Immature natural killer cell (primary cell): ENCODE results near the gene FMO1. TPM values are rescaled to one million over a fixed set of nuclear protein-coding genes. Genes with fewer than 3 reads are reported as not detected.
A peak's percentile ranks its signal among the peaks of the same experiment; 100 is the strongest.
"Not testable (repeated sequence)": the region's sequence is repeated elsewhere in the genome, so short reads cannot be mapped to it uniquely, and the experiment has no call there.

ENCODE experiments used
- DNase-seq, 3 donors: peaks; one replicate each; pipeline ENCODE4 v3.0.0; 2022; ENCODE audit warnings: mixed read lengths in 1 of 3
- H3K27ac Mint-ChIP-seq, 6 donors: one replicate each; pipeline ENCODE4 v1.8.0; 2020; ENCODE audit warnings: mixed read lengths in 6 of 6, mild to moderate bottlenecking in 5 of 6, inconsistent platforms in 4 of 6, moderate library complexity in 3 of 6
- H3K27me3 Mint-ChIP-seq, 3 donors: one replicate each; pipeline ENCODE4 v1.8.0; 2020 to 2021; ENCODE audit warnings: low read depth in 3 of 3, mild to moderate bottlenecking in 3 of 3, mixed read lengths in 3 of 3, moderate library complexity in 3 of 3, inconsistent platforms in 1 of 3
- H3K36me3 Mint-ChIP-seq, 3 donors: one replicate each; pipeline ENCODE4 v1.8.0; 2020; ENCODE audit warnings: mixed read lengths in 3 of 3, inconsistent platforms in 2 of 3, mild to moderate bottlenecking in 2 of 3
- H3K4me1 Mint-ChIP-seq, 2 donors: one replicate each; pipeline ENCODE4 v1.8.0; 2020; ENCODE audit warnings: inconsistent platforms in 2 of 2, mild to moderate bottlenecking in 2 of 2, mixed read lengths in 2 of 2, moderate library complexity in 1 of 2
- H3K4me3 Mint-ChIP-seq, 5 donors: one replicate each; pipeline ENCODE4 v1.8.0; 2020; ENCODE audit warnings: mild to moderate bottlenecking in 5 of 5, mixed read lengths in 5 of 5, inconsistent platforms in 3 of 5, moderate library complexity in 3 of 5
- H3K9me3 Mint-ChIP-seq, 6 donors: one replicate each; pipeline ENCODE4 v1.8.0; 2020; ENCODE audit warnings: mild to moderate bottlenecking in 6 of 6, mixed read lengths in 6 of 6, inconsistent platforms in 4 of 6, moderate library complexity in 3 of 6
- polyA plus RNA-seq, 3 donors: library from polyadenylated mRNA; unstranded; fragments of 300-500 nt; fragmentation: Illumina TruSeq; gene quantifications; one replicate each; pipeline ENCODE4 v1.2.3, GENCODE V29; 2021

Gene FMO1
- polyA plus RNA-seq, 3 donors from 2014 or later = not detected

DNA sequence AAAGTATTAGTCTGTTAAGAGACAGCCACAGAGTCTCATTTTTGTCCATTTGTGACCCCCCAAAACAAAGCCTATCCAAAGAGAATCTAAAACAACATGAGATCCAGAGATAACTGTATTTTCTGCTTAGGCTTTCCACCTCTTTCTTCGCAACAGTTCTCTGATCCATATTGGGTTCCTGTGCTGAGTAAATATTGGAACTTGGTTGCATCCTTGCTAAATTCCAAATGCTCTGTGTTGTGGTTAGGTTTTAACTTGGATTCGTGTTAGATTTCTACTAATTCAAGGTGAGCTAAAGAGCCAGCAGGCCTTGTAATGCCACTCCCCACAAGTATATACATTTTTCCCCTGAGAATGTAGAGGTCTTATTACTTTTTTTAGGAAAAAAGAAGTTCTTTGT lies 29.2 kb downstream of the FMO1 start:
- peaks cover 0 to 17% (median 2%) of the 10 kb centered on the region in 3 donors for H3K27me3 Mint-ChIP-seq
- DNase-seq = no peak
- no peak overlapping the region for H3K27ac Mint-ChIP-seq

GRCh38 chr1:171279234-171279633 lies 30.9 kb downstream of the FMO1 start:
- Mint-ChIP-seq H3K9me3 (peaks cover 0 to 3% (median 0%) of the 10 kb centered on the region in 6 donors), H3K27me3 (peaks cover 3 to 21% (median 5%) of the 10 kb centered on the region in 3 donors), H3K4me3 (no peak overlapping the region), H3K4me1 (no peaks in the 10 kb centered on the region), H3K36me3 (peaks cover 0 to 4% (median 0%) of the 10 kb centered on the region in 3 donors), H3K27ac (no peak overlapping the region)
- DNase-seq = no peak

More for the DNA sequence above, 29.2 kb downstream of the FMO1 start:
- Mint-ChIP-seq H3K4me3 (no peak overlapping the region), H3K4me1 (no peaks in the 10 kb centered on the region), H3K9me3 (peaks cover 0 to 3% (median 0%) of the 10 kb centered on the region in 6 donors), H3K36me3 (peaks cover 0 to 4% (median 0%) of the 10 kb centered on the region in 3 donors)

- Mint-ChIP-seq H3K9me3 (peaks cover 0 to 3% (median 0%) of the 10 kb centered on the region in 6 donors), H3K4me1 (no peaks in the 10 kb centered on the region), H3K36me3 (peaks cover 0 to 4% (median 0%) of the 10 kb centered on the region in 3 donors), H3K27ac (no peak overlapping the region), H3K27me3 (peaks cover 4 to 23% (median 5%) of the 10 kb centered on the region in 3 donors), H3K4me3 (no peak overlapping the region)
- DNase-seq = no peak
Measured at GRCh38 chr1:171279678-171280077, 31.4 kb downstream of the FMO1 start.

DNA sequence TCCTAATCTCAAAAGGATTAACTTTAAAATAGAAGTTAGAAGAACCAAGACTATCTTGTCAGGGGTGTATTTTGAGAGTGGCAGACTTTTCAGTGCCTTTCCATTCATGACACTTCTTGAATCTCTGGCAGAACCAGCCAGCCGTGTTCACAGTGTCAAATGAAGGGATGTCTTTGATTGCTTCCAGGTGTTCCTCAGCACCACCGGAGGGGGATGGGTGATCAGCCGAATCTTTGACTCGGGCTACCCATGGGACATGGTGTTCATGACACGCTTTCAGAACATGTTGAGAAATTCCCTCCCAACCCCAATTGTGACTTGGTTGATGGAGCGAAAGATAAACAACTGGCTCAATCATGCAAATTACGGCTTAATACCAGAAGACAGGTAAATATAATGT lies 32.3 kb downstream of the FMO1 start:
- Mint-ChIP-seq H3K4me3 (no peak overlapping the region), H3K36me3 (peaks cover 0 to 4% (median 0%) of the 10 kb centered on the region in 3 donors), H3K9me3 (peaks cover 0 to 3% (median 0%) of the 10 kb centered on the region in 6 donors), H3K27ac (no peak overlapping the region), H3K4me1 (no peaks in the 10 kb centered on the region), H3K27me3 (peaks cover 4 to 23% (median 5%) of the 10 kb centered on the region in 3 donors)
- DNase-seq = no peak

DNA sequence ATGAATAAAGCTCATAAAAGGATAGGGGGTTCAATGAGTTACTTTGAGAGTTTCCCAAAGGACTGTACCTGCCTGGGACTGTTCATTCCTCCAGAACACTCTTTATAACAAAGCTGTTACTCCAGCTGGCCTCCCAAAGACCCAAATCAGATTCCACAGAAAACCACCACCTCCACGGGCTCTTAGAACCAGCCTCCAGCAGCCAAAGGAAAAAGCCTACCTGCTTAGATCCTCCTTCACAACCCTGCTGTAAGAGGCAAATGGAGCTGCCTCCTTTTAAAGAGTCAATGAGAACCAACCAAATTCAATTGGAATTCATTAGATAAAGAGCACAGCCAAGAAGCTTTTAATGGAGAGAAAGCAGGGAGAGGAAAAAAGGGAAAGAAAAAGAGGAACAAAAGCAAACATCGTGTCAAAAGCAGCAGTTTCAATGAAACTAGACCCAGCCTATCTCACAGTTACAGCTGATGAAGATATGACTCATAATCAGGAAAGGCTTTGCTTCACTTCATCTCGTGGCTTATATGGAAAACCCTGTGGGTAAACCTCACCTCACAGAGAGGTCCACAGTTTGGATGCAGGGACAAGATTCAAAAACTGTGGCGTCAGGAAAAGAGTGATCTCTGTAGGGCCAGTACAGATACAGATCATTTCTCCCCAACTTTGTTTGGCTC lies 37.9 kb downstream of the FMO1 start:
- Mint-ChIP-seq H3K4me3 (no peak overlapping the region), H3K27ac (no peak overlapping the region), H3K36me3 (no peaks in the 10 kb centered on the region), H3K27me3 (peaks cover 4 to 9% (median 5%) of the 10 kb centered on the region in 3 donors), H3K4me1 (no peaks in the 10 kb centered on the region), H3K9me3 (no peaks in the 10 kb centered on the region)
- DNase-seq = no peak

DNA sequence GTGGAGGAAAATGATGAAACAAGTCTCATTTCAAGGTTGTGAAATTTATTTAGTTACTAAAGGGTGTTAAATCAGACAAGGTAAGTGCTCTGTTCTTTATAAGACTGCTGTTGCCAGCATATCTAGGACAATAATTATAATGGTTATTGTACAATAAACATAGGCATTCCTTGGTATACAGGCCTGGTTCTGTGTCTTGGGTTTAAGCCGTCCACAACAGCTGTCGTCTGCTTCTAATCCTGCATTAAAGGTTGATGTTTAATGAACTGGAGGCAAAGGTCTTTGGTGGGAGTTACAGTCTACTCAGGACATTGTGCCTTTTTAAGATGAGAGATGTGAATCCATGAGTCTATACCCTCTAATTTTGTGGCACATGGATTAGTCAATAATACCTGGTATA lies 42.3 kb downstream of the FMO1 start:
- no peak overlapping the region for H3K4me3 Mint-ChIP-seq
- H3K4me1 Mint-ChIP-seq = no peaks in the 10 kb centered on the region
- H3K27ac Mint-ChIP-seq = no peak overlapping the region
- peaks cover 0 to 5% (median 4%) of the 10 kb centered on the region in 3 donors for H3K27me3 Mint-ChIP-seq
- peaks cover 0 to 2% (median 0%) of the 10 kb centered on the region in 6 donors for H3K9me3 Mint-ChIP-seq
- DNase-seq = no peak
- H3K36me3 Mint-ChIP-seq = no peaks in the 10 kb centered on the region

DNA sequence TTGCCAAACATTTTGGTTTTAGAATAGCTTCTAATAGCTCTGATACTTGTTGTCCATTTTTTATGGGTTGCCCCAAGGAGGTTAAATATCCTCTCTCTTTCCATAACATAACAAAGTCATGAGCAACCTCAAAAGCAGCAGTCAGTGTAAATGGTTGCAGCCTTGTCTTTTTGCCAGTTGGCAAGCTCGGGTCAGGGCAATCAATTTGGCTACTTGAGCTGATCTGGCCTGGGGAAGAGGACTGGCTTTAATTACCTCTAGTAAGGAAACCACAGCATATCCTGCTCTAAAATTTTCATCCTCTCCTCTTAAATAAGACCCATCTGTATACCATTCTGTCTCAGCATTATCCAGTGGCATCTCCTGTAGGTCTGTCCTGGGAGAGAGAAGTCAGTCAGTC lies 44.5 kb downstream of the FMO1 start:
- Mint-ChIP-seq H3K4me1 (no peaks in the 10 kb centered on the region), H3K36me3 (peaks cover 0 to 3% (median 0%) of the 10 kb centered on the region in 3 donors), H3K27ac (no peak overlapping the region), H3K4me3 (no peak overlapping the region), H3K27me3 (peaks cover 0 to 5% (median 4%) of the 10 kb centered on the region in 3 donors), H3K9me3 (peaks cover 0 to 4% (median 0%) of the 10 kb centered on the region in 6 donors)
- no peak for DNase-seq

GRCh38 chr1:171295383-171295782 lies 47.1 kb downstream of the FMO1 start:
- H3K4me3 Mint-ChIP-seq, H3K27me3 Mint-ChIP-seq, H3K4me1 Mint-ChIP-seq, DNase-seq, H3K36me3 Mint-ChIP-seq: not testable (repeated sequence)
- Mint-ChIP-seq H3K27ac (peak overlapping the region in 1 of 6 donors; percentile 42), H3K9me3 (peaks cover 4 to 22% (median 11%) of the 10 kb centered on the region in 6 donors)

DNA sequence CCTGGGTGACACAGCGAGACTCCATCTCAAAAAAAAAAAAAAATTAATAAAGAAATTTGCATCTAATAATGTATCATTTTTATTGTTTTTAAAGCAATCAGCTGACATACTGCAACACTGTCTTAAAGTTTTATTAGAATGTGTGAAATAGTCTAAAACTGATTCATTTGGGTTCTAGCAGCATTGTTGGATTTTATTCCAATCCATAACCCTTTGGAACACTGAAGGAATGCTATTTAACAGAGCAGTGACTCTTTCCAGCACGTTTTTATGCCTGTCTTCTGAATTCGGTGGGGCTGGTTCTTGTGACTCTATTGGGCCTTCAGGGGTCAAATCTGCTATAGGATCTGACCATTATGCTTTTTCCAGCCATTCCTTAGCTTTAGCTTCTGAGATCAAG lies 47.5 kb downstream of the FMO1 start:
- Mint-ChIP-seq H3K27ac (no peak overlapping the region), H3K4me1 (no peaks in the 10 kb centered on the region), H3K4me3 (no peak overlapping the region), H3K36me3 (peaks cover 0 to 5% (median 0%) of the 10 kb centered on the region in 3 donors), H3K9me3 (peaks cover 6 to 26% (median 11%) of the 10 kb centered on the region in 6 donors), H3K27me3 (peaks cover 0 to 9% (median 3%) of the 10 kb centered on the region in 3 donors)
- DNase-seq = no peak

DNA sequence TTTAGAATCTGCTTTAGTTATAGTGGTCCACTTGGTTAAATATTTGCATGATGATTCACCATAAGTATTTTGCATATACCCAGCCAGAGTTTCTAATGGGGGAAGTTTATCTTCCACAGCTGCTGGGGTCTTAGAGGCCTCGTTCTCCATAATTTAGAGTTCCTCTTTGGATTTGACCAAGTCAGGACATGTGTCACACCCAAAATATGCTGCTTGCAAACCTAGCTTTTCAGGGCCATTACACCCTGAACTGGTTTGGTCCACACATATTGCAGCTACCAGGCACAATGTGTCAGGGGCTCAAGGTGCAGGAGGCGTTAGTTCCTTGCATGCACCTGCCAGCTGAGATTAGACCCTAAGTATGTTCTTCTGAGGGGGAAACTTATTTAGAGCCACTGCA lies 48.6 kb downstream of the FMO1 start:
- no peak for DNase-seq
- Mint-ChIP-seq H3K27ac (no peak overlapping the region), H3K27me3 (peaks cover 0 to 10% (median 3%) of the 10 kb centered on the region in 3 donors), H3K36me3 (peaks cover 0 to 8% (median 0%) of the 10 kb centered on the region in 3 donors), H3K4me3 (no peak overlapping the region), H3K4me1 (no peaks in the 10 kb centered on the region), H3K9me3 (peaks cover 13 to 37% (median 17%) of the 10 kb centered on the region in 6 donors)

GRCh38 chr1:171298696-171299095 lies 50.4 kb downstream of the FMO1 start:
- peaks cover 14 to 42% (median 21%) of the 10 kb centered on the region in 6 donors for H3K9me3 Mint-ChIP-seq
- peaks cover 0 to 8% (median 0%) of the 10 kb centered on the region in 3 donors for H3K36me3 Mint-ChIP-seq
- no peak for DNase-seq
- H3K27me3 Mint-ChIP-seq = peaks cover 0 to 13% (median 3%) of the 10 kb centered on the region in 3 donors
- H3K4me3 Mint-ChIP-seq = no peak overlapping the region
- no peaks in the 10 kb centered on the region for H3K4me1 Mint-ChIP-seq
- no peak overlapping the region for H3K27ac Mint-ChIP-seq

GRCh38 chr1:171299342-171299741 lies 51.0 kb downstream of the FMO1 start:
- peaks cover 0 to 8% (median 0%) of the 10 kb centered on the region in 3 donors for H3K36me3 Mint-ChIP-seq
- H3K4me1 Mint-ChIP-seq = no peaks in the 10 kb centered on the region
- DNase-seq = no peak
- no peak overlapping the region for H3K4me3 Mint-ChIP-seq
- H3K27me3 Mint-ChIP-seq = peaks cover 0 to 13% (median 5%) of the 10 kb centered on the region in 3 donors
- no peak overlapping the region for H3K27ac Mint-ChIP-seq
- peaks cover 14 to 42% (median 20%) of the 10 kb centered on the region in 6 donors for H3K9me3 Mint-ChIP-seq

- peaks cover 14 to 42% (median 20%) of the 10 kb centered on the region in 6 donors for H3K9me3 Mint-ChIP-seq
- peaks cover 0 to 11% (median 2%) of the 10 kb centered on the region in 3 donors for H3K27me3 Mint-ChIP-seq
- H3K27ac Mint-ChIP-seq = no peak overlapping the region
Measured at GRCh38 chr1:171300401-171300800, 52.1 kb downstream of the FMO1 start.

GRCh38 chr1:171310661-171311087 lies 62.4 kb downstream of the FMO1 start:
- no peak for DNase-seq
- no peak overlapping the region for H3K4me3 Mint-ChIP-seq
- no peaks in the 10 kb centered on the region for H3K9me3 Mint-ChIP-seq
- no peaks in the 10 kb centered on the region for H3K36me3 Mint-ChIP-seq
- no peak overlapping the region for H3K27ac Mint-ChIP-seq
- H3K27me3 Mint-ChIP-seq = no peaks in the 10 kb centered on the region
- H3K4me1 Mint-ChIP-seq = peaks cover 14 to 15% of the 10 kb centered on the region in 2 donors

More at GRCh38 chr1:171300401-171300800, 52.1 kb downstream of the FMO1 start:
- no peaks in the 10 kb centered on the region for H3K4me1 Mint-ChIP-seq
- no peak for DNase-seq
- peaks cover 0 to 8% (median 0%) of the 10 kb centered on the region in 3 donors for H3K36me3 Mint-ChIP-seq
- no peak overlapping the region for H3K4me3 Mint-ChIP-seq
